Activated naive CD8-positive, alpha-beta T cell (primary cell): ENCODE results near the gene STIM2.
"Not testable (repeated sequence)": the region's sequence is repeated elsewhere in the genome, so short reads cannot be mapped to it uniquely, and the experiment has no call there.

Experiments used
- H3K27ac Mint-ChIP-seq: one replicate; pipeline ENCODE4 v1.8.0; 2021; ENCODE audit warnings: mixed read lengths
- H3K27me3 Mint-ChIP-seq: one replicate; pipeline ENCODE4 v1.8.0; 2021; ENCODE audit warnings: mixed read lengths
- H3K36me3 Mint-ChIP-seq: one replicate; pipeline ENCODE4 v1.8.0; 2021; ENCODE audit warnings: mixed read lengths
- H3K4me1 Mint-ChIP-seq: one replicate; pipeline ENCODE4 v1.8.0; 2021; ENCODE audit warnings: low read depth, mixed read lengths
- H3K4me3 Mint-ChIP-seq: one replicate; pipeline ENCODE4 v1.8.0; 2021; ENCODE audit warnings: mild to moderate bottlenecking, mixed read lengths
- H3K9me3 Mint-ChIP-seq: one replicate; pipeline ENCODE4 v1.8.0; 2021; ENCODE audit warnings: low read depth, mixed read lengths

STIM2 gene

DNA sequence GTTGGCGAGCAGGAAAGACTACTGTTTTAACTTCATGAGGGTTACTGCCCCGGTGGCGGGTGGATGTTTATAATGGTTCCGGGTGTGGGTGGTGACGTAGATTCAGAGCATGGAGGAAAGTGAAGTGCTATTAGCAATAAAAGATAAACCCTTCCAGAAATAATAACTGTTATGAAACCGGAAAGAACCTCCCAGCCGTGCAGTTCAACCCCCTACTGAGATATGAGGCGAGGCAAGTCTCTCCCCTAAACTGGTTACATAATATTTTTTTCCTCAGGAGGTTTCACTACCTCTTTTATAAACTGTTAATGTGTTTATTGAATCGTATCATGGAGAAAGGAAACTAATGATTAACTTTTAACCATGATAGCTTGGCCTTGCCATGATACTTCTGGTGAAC is 33.9 kb upstream of the STIM2 start:
- no peak overlapping the region for H3K4me3 Mint-ChIP-seq
- H3K9me3 Mint-ChIP-seq = peaks cover 7% of the 10 kb centered on the region
- peaks cover 11% of the 10 kb centered on the region for H3K4me1 Mint-ChIP-seq
- no peak overlapping the region for H3K27ac Mint-ChIP-seq
- H3K27me3 Mint-ChIP-seq = no peaks in the 10 kb centered on the region
- peaks cover 5% of the 10 kb centered on the region for H3K36me3 Mint-ChIP-seq

GRCh38 chr4:26827336-26827735 is 33.3 kb upstream of the STIM2 start:
- not testable (repeated sequence) for H3K9me3 Mint-ChIP-seq, H3K27me3 Mint-ChIP-seq, H3K36me3 Mint-ChIP-seq, H3K27ac Mint-ChIP-seq, H3K4me3 Mint-ChIP-seq, H3K4me1 Mint-ChIP-seq

- Mint-ChIP-seq H3K36me3 (peaks cover 6% of the 10 kb centered on the region), H3K4me1 (peaks cover 4% of the 10 kb centered on the region), H3K9me3 (peaks cover 6% of the 10 kb centered on the region), H3K4me3 (no peak overlapping the region), H3K27ac (no peak overlapping the region), H3K27me3 (no peaks in the 10 kb centered on the region)
Observed at GRCh38 chr4:26827798-26828197, 32.8 kb upstream of the STIM2 start.

GRCh38 chr4:26829018-26829417 is 31.6 kb upstream of the STIM2 start:
- no peak overlapping the region for H3K4me3 Mint-ChIP-seq
- H3K36me3 Mint-ChIP-seq = peaks cover 4% of the 10 kb centered on the region
- no peaks in the 10 kb centered on the region for H3K4me1 Mint-ChIP-seq
- no peaks in the 10 kb centered on the region for H3K27me3 Mint-ChIP-seq
- H3K9me3 Mint-ChIP-seq = no peaks in the 10 kb centered on the region
- no peak overlapping the region for H3K27ac Mint-ChIP-seq

GRCh38 chr4:26830033-26830432 is 30.6 kb upstream of the STIM2 start:
- Mint-ChIP-seq H3K27me3 (no peaks in the 10 kb centered on the region), H3K27ac (no peak overlapping the region), H3K36me3 (peaks cover 12% of the 10 kb centered on the region), H3K4me1 (no peaks in the 10 kb centered on the region), H3K9me3 (peaks cover 7% of the 10 kb centered on the region), H3K4me3 (no peak overlapping the region)

DNA sequence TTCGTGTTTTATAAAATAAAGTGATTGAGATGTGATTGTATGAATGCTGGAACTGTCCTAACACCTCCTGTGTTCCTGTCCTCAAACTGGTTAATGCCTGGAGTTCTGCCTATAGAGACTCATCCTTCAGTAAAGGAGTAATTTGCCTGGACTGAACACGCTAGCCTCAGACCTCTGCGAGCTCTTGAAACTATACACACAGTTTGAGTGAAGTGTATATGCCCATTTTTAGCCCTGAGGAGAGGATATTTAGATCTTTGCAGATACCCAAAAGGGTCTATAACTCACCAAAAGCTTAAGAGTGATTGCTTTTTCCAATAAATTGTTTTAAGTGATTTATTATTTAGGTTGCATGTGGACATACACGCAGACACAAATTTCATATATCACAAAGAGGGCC is 29.9 kb upstream of the STIM2 start:
- H3K9me3 Mint-ChIP-seq = peaks cover 8% of the 10 kb centered on the region
- H3K27ac Mint-ChIP-seq = no peak overlapping the region

GRCh38 chr4:26836539-26836938 is 24.1 kb upstream of the STIM2 start:
- Mint-ChIP-seq H3K4me1 (peaks cover 6% of the 10 kb centered on the region), H3K4me3 (no peak overlapping the region), H3K27me3 (no peaks in the 10 kb centered on the region), H3K27ac (no peak overlapping the region), H3K9me3 (peaks cover 8% of the 10 kb centered on the region), H3K36me3 (peaks cover 10% of the 10 kb centered on the region)

More for the DNA sequence above, 29.9 kb upstream of the STIM2 start:
- Mint-ChIP-seq H3K4me1 (no peaks in the 10 kb centered on the region), H3K4me3 (no peak overlapping the region), H3K36me3 (peaks cover 12% of the 10 kb centered on the region), H3K27me3 (no peaks in the 10 kb centered on the region)

DNA sequence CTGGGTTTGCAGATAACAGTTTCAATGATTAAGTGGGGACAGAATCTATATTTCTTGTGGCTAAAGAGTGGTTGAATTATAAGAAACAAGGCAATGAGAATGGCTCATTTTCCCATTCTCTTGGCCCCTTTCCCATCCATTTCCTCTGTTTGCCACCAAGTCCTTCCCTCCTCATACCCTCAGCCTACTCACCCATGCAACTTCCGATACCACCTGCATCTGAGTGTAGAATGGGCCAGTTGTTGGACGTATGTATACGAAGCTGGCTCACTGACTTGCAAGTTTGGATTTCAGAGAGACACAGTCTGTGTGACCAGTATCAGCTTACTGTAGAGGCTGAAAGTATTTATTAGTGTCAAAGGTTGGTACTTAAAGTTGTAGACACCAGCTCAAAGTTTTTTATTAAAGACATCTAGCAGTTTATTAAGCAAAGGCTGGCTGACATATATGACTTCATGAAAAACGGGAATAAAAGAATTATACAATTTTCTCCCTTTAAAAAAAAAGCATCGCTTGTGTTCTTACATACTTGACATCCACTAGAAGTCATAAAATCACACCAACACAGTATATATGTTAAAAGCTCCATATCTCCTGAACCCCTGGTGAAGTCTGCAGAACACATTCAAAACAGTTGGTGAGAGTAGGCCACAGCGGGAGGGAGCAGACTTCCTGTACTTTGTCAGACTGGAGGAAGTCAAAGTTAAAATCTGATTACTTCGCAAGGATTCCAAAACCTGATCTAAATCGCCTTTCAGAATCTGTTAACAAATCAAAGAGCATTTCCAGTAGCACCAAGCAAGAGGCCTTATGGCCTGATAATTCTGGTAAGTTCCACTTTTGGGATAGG is 22.4 kb upstream of the STIM2 start:
- H3K27ac Mint-ChIP-seq = no peak overlapping the region

GRCh38 chr4:26839016-26839415 is 21.6 kb upstream of the STIM2 start:
- H3K27me3 Mint-ChIP-seq = no peaks in the 10 kb centered on the region
- H3K9me3 Mint-ChIP-seq = peaks cover 8% of the 10 kb centered on the region
- H3K36me3 Mint-ChIP-seq = peaks cover 9% of the 10 kb centered on the region
- no peak overlapping the region for H3K27ac Mint-ChIP-seq
- H3K4me1 Mint-ChIP-seq = peaks cover 6% of the 10 kb centered on the region
- H3K4me3 Mint-ChIP-seq = no peak overlapping the region

More for the DNA sequence above, 22.4 kb upstream of the STIM2 start:
- Mint-ChIP-seq H3K27me3 (no peaks in the 10 kb centered on the region), H3K4me1 (peaks cover 6% of the 10 kb centered on the region), H3K4me3 (no peak overlapping the region), H3K9me3 (peaks cover 8% of the 10 kb centered on the region), H3K36me3 (peaks cover 9% of the 10 kb centered on the region)

- H3K4me3 Mint-ChIP-seq = no peak overlapping the region
- H3K4me1 Mint-ChIP-seq = peaks cover 6% of the 10 kb centered on the region
- H3K9me3 Mint-ChIP-seq = peaks cover 5% of the 10 kb centered on the region
- no peak overlapping the region for H3K27ac Mint-ChIP-seq
- H3K36me3 Mint-ChIP-seq = peaks cover 7% of the 10 kb centered on the region
- H3K27me3 Mint-ChIP-seq = no peaks in the 10 kb centered on the region
Observed at GRCh38 chr4:26839534-26839951, 21.1 kb upstream of the STIM2 start.

GRCh38 chr4:26840786-26841185 is 19.9 kb upstream of the STIM2 start:
- H3K27me3 Mint-ChIP-seq = no peaks in the 10 kb centered on the region
- peaks cover 6% of the 10 kb centered on the region for H3K4me1 Mint-ChIP-seq
- H3K9me3 Mint-ChIP-seq = no peaks in the 10 kb centered on the region
- H3K27ac Mint-ChIP-seq = no peak overlapping the region
- peaks cover 2% of the 10 kb centered on the region for H3K36me3 Mint-ChIP-seq
- no peak overlapping the region for H3K4me3 Mint-ChIP-seq

GRCh38 chr4:26842911-26843310 is 17.7 kb upstream of the STIM2 start:
- Mint-ChIP-seq H3K4me1 (peaks cover 6% of the 10 kb centered on the region), H3K27ac (no peak overlapping the region), H3K4me3 (no peak overlapping the region), H3K9me3 (no peaks in the 10 kb centered on the region), H3K36me3 (peaks cover 9% of the 10 kb centered on the region), H3K27me3 (no peaks in the 10 kb centered on the region)

DNA sequence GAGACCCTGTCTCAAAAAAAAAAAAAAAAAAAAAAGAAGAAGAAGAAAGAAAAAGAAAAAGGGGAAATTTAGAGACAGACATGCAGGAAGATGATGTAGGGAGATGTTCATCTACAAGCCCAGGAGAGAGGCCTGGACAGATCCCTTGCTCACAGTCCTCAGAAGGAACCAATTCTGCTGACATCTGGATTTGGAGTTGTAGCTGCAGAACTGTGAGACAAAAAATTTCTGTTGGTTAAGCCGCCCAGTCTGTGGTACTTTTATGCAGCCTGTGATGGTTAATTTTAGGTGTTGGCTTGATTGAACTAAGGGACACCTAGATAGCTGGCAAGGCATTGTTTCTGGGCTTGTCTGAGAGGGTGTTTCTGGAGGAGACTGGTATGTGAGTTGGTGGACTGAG is 10.1 kb upstream of the STIM2 start:
- Mint-ChIP-seq H3K4me1 (no peaks in the 10 kb centered on the region), H3K27me3 (no peaks in the 10 kb centered on the region), H3K27ac (no peak overlapping the region), H3K4me3 (no peak overlapping the region), H3K36me3 (peaks cover 14% of the 10 kb centered on the region), H3K9me3 (no peaks in the 10 kb centered on the region)

GRCh38 chr4:26851129-26851528 is 9.5 kb upstream of the STIM2 start:
- no peak overlapping the region for H3K27ac Mint-ChIP-seq
- H3K4me3 Mint-ChIP-seq = no peak overlapping the region
- H3K36me3 Mint-ChIP-seq = peaks cover 14% of the 10 kb centered on the region
- no peaks in the 10 kb centered on the region for H3K4me1 Mint-ChIP-seq
- H3K9me3 Mint-ChIP-seq = no peaks in the 10 kb centered on the region
- no peaks in the 10 kb centered on the region for H3K27me3 Mint-ChIP-seq

- Mint-ChIP-seq H3K9me3 (no peaks in the 10 kb centered on the region), H3K36me3 (peaks cover 3% of the 10 kb centered on the region), H3K27ac (no peak overlapping the region), H3K4me1 (peaks cover 24% of the 10 kb centered on the region), H3K27me3 (no peaks in the 10 kb centered on the region), H3K4me3 (no peak overlapping the region)
Observed at GRCh38 chr4:26854701-26855100, 5.9 kb upstream of the STIM2 start.

DNA sequence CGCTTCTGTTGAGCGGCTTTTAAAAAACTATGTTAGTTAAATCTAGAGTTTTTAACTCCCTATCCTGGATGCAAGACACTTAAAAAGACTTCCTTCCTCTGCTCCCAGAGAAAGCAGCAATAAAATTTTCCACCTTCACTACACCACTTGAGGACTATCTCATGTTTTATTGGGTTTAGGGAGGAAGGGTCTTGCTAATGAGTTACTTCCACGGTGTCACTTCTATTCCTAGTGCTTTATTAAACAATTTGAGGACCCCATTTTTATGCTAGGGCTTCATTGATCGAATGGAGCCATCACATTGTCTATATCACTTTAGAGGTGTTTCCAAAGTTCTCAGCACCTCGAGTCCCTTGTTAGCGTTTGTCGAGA is 3.7 kb upstream of the STIM2 start:
- H3K9me3 Mint-ChIP-seq = no peaks in the 10 kb centered on the region
- H3K4me3 Mint-ChIP-seq = peak overlapping the region; percentile 96
- peak overlapping the region; percentile 95 for H3K27ac Mint-ChIP-seq
- H3K36me3 Mint-ChIP-seq = peaks cover 3% of the 10 kb centered on the region
- H3K4me1 Mint-ChIP-seq = peaks cover 33% of the 10 kb centered on the region
- no peaks in the 10 kb centered on the region for H3K27me3 Mint-ChIP-seq
